ENCODE results near the gene SEMA3B. TPM values are rescaled to one million over a fixed set of nuclear protein-coding genes. Genes with fewer than 3 reads are reported as not detected.

The SEMA3B gene
- total and polyA plus RNA-seq, 9 of the 15 experiments (the other 6 are each of a cell fraction or from before 2014, with no cell fraction given) = 0.03 to 1.8 (median 0.55) TPM; not detected in 1

GRCh38 chr3:50230794-50231125 lies 38.2 kb upstream of the SEMA3B start:
- H3K4me2 ChIP-seq (ENCODE audit: insufficient read depth, low read length) = no peak overlapping the region
- H3K4me3 ChIP-seq = no peak overlapping the region
- H3K4me1 ChIP-seq (replicated peaks in 1 of 2; ENCODE audit: control insufficient read depth in 2 of 2, insufficient read depth in 2 of 2, low read length in 2 of 2) = peaks cover 31 to 66% of the 10 kb centered on the region in 2 experiments
- DNase-seq (ENCODE audit: extremely low read depth in 1 of 4, low spot score in 3 of 4) (no peak), FAIRE-seq (no peak), ATAC-seq (no peak)
- BruUV-seq (replicated peaks) = no TSS peak
- CTCF ChIA-PET (ENCODE audit: low intra/inter-chr PET ratio) = no interaction called here
- H3K27ac ChIP-seq (ENCODE audit: extremely low read depth, low read depth, low read length) = no peak overlapping the region
- no peaks in the 10 kb centered on the region for H3K27me3 ChIP-seq (ENCODE audit: control insufficient read depth in 2 of 2, insufficient read depth in 2 of 2, low read length in 2 of 2)
- POLR2A ChIA-PET = interaction anchor here (0.6 kb wide), 1 partner anchor 52 kb away, joined by 5 read pairs; no protein-coding TSS in a partner anchor
- no peaks in the 10 kb centered on the region for H3K36me3 ChIP-seq (ENCODE audit: control insufficient read depth, insufficient read depth, low read length)
- no peak overlapping the region for H2AFZ ChIP-seq (ENCODE audit: low read depth, low read length)
- peak overlapping the region in 1 of 2 experiments; percentile 43; a peak in 1 of 4 replicates for H3K9ac ChIP-seq (ENCODE audit: insufficient read depth in 1 of 2, low read depth in 2 of 2, low read length in 2 of 2)
- in situ Hi-C loops (cut with MboI) = no loop called here
- H3K9me1 ChIP-seq (ENCODE audit: control insufficient read depth, insufficient read depth, low read length) = no peaks in the 10 kb centered on the region
- no peaks in the 10 kb centered on the region for H4K20me1 ChIP-seq (replicated peaks; ENCODE audit: control insufficient read depth, insufficient read depth, low read length)
- 80% methylated on average over 3 of the region's 4 CpGs for WGBS (ENCODE audit: insufficient coverage, low coverage, missing lambda C conversion rate)
- intact Hi-C loops (cut with micrococcal nuclease) = no loop called here
- H3K9me3 ChIP-seq (replicated peaks; ENCODE audit: control insufficient read depth, insufficient read depth, low read depth, low read length) = no peaks in the 10 kb centered on the region
- H3K79me2 ChIP-seq (ENCODE audit: control insufficient read depth, insufficient read depth, low read length) = no peaks in the 10 kb centered on the region
- no peak for TF ChIP-seq IRF1 (CRISPR knock-in tag; IDR thresholded peaks at IDR 0.05; ENCODE audit: borderline replicate concordance)
- TF ChIP-seq CCNT2 (IDR thresholded peaks at IDR 0.05; ENCODE audit: borderline replicate concordance, extremely low read depth, insufficient read length, low read depth, low read length) = no peak
- TF ChIP-seq GATAD2B (IDR thresholded peaks at IDR 0.05; ENCODE audit: borderline replicate concordance) = no peak
- TF ChIP-seq RNF2 (IDR thresholded peaks at IDR 0.05) = no peak
- no peak for TF ChIP-seq CREB3L1 (IDR thresholded peaks at IDR 0.05; ENCODE audit: borderline replicate concordance, low read depth)
- no peak for TF ChIP-seq ZNF511 (CRISPR knock-in tag; IDR thresholded peaks at IDR 0.05)
- TF ChIP-seq MLLT1 (IDR thresholded peaks at IDR 0.05) = no peak
- no peak for TF ChIP-seq LARP7 (IDR thresholded peaks at IDR 0.05)
- TF ChIP-seq SMARCB1 (IDR thresholded peaks at IDR 0.05; ENCODE audit: insufficient read length, low read depth) = no peak
- TF ChIP-seq ZNF407 (IDR thresholded peaks at IDR 0.05; ENCODE audit: low read depth) = no peak
